Keratinocyte (primary cell): Measurements from ENCODE around the gene ARMC10.

ENCODE experiments used
- EZH2 ChIP-seq: IDR thresholded peaks from one replicate; pipeline ENCODE4 v1.6.1; 2012; ENCODE audit warnings: inconsistent platforms, mild to moderate bottlenecking, low read length, moderate library complexity
- TF ChIP-seq, protein P1 (sequence below), 3 experiments: IDR thresholded peaks in 1 of 3; conservative IDR thresholded peaks in 1 of 3; optimal IDR thresholded peaks in 1 of 3; 2 replicates in 2 of 3; 3 replicates in 1 of 3; pipeline versions ENCODE3 to v1.5.1; 2011; ENCODE audit warnings: low read length in 3 of 3, mild to moderate bottlenecking in 3 of 3, moderate library complexity in 2 of 3, control low read depth in 1 of 3, inconsistent platforms in 1 of 3; ENCODE audit not compliant: insufficient read depth in 2 of 3; ENCODE audit errors: extremely low read depth in 1 of 3

GRCh38 chr7:103129702-103130549, 55.0 kb downstream of the ARMC10 start:
- TF ChIP-seq, protein P1, sequence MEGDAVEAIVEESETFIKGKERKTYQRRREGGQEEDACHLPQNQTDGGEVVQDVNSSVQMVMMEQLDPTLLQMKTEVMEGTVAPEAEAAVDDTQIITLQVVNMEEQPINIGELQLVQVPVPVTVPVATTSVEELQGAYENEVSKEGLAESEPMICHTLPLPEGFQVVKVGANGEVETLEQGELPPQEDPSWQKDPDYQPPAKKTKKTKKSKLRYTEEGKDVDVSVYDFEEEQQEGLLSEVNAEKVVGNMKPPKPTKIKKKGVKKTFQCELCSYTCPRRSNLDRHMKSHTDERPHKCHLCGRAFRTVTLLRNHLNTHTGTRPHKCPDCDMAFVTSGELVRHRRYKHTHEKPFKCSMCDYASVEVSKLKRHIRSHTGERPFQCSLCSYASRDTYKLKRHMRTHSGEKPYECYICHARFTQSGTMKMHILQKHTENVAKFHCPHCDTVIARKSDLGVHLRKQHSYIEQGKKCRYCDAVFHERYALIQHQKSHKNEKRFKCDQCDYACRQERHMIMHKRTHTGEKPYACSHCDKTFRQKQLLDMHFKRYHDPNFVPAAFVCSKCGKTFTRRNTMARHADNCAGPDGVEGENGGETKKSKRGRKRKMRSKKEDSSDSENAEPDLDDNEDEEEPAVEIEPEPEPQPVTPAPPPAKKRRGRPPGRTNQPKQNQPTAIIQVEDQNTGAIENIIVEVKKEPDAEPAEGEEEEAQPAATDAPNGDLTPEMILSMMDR (optimal IDR thresholded peaks at IDR 0.05 in 1 of 3, IDR thresholded peaks at IDR 0.05 in 1 of 3, conservative IDR thresholded peaks at IDR 0.05 in 1 of 3; ENCODE audit: extremely low read depth in 1 of 3, insufficient read depth in 2 of 3, low read length in 3 of 3), result no peak
- TF ChIP-seq EZH2, result no peak
